Hepatocyte (in vitro differentiated cells): ENCODE measurements around the gene CTNND2.

Source experiments
- EZH2 ChIP-seq: fragments of 200-600 bp; sonication (generic); IDR thresholded peaks from 2 replicates; pipeline ENCODE4 v1.6.1; 2016; ENCODE audit warnings: antibody characterized with exemption, mild to moderate bottlenecking, borderline replicate concordance
- TF ChIP-seq, protein P1 (sequence below): fragments of 200-600 bp; sonication (generic); IDR thresholded peaks from 2 replicates; pipeline ENCODE4 v1.5.1; 2016; ENCODE audit warnings: antibody characterized with exemption, mild to moderate bottlenecking; ENCODE audit not compliant: poor library complexity

DNA sequence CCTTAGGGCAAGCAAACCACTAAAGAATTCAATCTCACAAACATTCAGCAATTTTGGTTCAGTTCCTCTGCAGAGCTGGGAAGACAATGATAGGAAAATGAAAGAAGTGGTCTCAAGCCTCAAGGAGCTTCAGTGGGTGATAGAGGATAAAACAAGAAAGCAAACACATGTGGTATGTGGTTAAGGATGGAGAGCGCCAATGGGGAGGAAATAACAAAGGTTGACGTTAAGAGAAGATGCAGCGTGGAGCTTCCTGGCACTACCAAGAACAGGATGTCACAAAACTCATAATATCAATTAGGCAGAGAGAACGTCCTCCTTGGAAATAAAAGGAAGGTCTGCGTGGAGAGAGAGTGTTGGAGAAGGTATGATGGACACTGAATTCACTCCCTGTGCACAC, 731.8 kb downstream of the CTNND2 start:
- TF ChIP-seq, protein P1, sequence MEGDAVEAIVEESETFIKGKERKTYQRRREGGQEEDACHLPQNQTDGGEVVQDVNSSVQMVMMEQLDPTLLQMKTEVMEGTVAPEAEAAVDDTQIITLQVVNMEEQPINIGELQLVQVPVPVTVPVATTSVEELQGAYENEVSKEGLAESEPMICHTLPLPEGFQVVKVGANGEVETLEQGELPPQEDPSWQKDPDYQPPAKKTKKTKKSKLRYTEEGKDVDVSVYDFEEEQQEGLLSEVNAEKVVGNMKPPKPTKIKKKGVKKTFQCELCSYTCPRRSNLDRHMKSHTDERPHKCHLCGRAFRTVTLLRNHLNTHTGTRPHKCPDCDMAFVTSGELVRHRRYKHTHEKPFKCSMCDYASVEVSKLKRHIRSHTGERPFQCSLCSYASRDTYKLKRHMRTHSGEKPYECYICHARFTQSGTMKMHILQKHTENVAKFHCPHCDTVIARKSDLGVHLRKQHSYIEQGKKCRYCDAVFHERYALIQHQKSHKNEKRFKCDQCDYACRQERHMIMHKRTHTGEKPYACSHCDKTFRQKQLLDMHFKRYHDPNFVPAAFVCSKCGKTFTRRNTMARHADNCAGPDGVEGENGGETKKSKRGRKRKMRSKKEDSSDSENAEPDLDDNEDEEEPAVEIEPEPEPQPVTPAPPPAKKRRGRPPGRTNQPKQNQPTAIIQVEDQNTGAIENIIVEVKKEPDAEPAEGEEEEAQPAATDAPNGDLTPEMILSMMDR = no peak
- TF ChIP-seq EZH2 = no peak
